GM21825 (cell line): ENCODE results near the gene HHIPL1.

Experiments
- ATAC-seq: cut with Tn5 transposase; IDR thresholded peaks from one replicate; pipeline ENCODE4 v1.9.1; 2021; ENCODE audit warnings: mild to moderate bottlenecking, moderate library complexity; ENCODE audit not compliant: unreplicated experiment

The HHIPL1 gene

GRCh38 chr14:99609245-99610170 lies 35.4 kb upstream of the HHIPL1 start:
- ATAC-seq = no peak

GRCh38 chr14:99611646-99612045 lies 33.3 kb upstream of the HHIPL1 start:
- no peak for ATAC-seq

- no peak for ATAC-seq
These were observed 32.7 kb upstream of the HHIPL1 start for GRCh38 chr14:99612071-99612737.

- ATAC-seq = no peak
These were observed 32.1 kb upstream of the HHIPL1 start for GRCh38 chr14:99612738-99613330.

- no peak for ATAC-seq
These were observed 29.3 kb upstream of the HHIPL1 start for GRCh38 chr14:99615497-99616157.

- no peak for ATAC-seq
These were observed 27.8 kb upstream of the HHIPL1 start for GRCh38 chr14:99616832-99617800.

- no peak for ATAC-seq
These were observed 24.8 kb upstream of the HHIPL1 start for GRCh38 chr14:99619835-99620834.

GRCh38 chr14:99621948-99622347 lies 23.0 kb upstream of the HHIPL1 start:
- no peak for ATAC-seq

GRCh38 chr14:99624024-99624423 lies 20.9 kb upstream of the HHIPL1 start:
- no peak for ATAC-seq

- ATAC-seq = no peak
These were observed 20.0 kb upstream of the HHIPL1 start for GRCh38 chr14:99624971-99625370.

GRCh38 chr14:99625476-99625875 lies 19.5 kb upstream of the HHIPL1 start:
- no peak for ATAC-seq

GRCh38 chr14:99626041-99626648 lies 18.8 kb upstream of the HHIPL1 start:
- ATAC-seq = no peak

- no peak for ATAC-seq
These were observed 17.8 kb upstream of the HHIPL1 start for GRCh38 chr14:99627100-99627499.

- no peak for ATAC-seq
These were observed 17.2 kb upstream of the HHIPL1 start for GRCh38 chr14:99627510-99628381.

- no peak for ATAC-seq
These were observed 15.9 kb upstream of the HHIPL1 start for GRCh38 chr14:99628887-99629618.

- no peak for ATAC-seq
These were observed 14.7 kb upstream of the HHIPL1 start for GRCh38 chr14:99630202-99630601.
